SKM-1 treated with dmso at 0.1 percent for 144 hours (cell line): Measurements from ENCODE around the gene PCDHGB6.
"Not testable (repeated sequence)": the region's sequence is repeated elsewhere in the genome, so short reads cannot be mapped to it uniquely, and the experiment has no call there.

Source experiments
- DNase-seq: peaks from one replicate; lab custom pipeline; 2025; ENCODE audit not compliant: unreplicated experiment; lab: John Stamatoyannopoulos, UW

The PCDHGB6 gene

GRCh38 chr5:141388661-141389060 lies 19.2 kb upstream of the PCDHGB6 start:
- DNase-seq = no peak

- DNase-seq = no peak
These were observed 18.4 kb upstream of the PCDHGB6 start for GRCh38 chr5:141389153-141390042.

GRCh38 chr5:141392429-141393198 lies 15.2 kb upstream of the PCDHGB6 start, which contains the start of gene PCDHGA8:
TSS of gene PCDHGA8 (plus strand) at chr5:141392633. CDS start at chr5:141392814, 181 bp downstream.
- no peak for DNase-seq

GRCh38 chr5:141393267-141393666 lies 14.6 kb upstream of the PCDHGB6 start:
- DNase-seq = no peak

- not testable (repeated sequence) for DNase-seq
These were observed 13.2 kb upstream of the PCDHGB6 start for GRCh38 chr5:141394401-141395187.

DNA sequence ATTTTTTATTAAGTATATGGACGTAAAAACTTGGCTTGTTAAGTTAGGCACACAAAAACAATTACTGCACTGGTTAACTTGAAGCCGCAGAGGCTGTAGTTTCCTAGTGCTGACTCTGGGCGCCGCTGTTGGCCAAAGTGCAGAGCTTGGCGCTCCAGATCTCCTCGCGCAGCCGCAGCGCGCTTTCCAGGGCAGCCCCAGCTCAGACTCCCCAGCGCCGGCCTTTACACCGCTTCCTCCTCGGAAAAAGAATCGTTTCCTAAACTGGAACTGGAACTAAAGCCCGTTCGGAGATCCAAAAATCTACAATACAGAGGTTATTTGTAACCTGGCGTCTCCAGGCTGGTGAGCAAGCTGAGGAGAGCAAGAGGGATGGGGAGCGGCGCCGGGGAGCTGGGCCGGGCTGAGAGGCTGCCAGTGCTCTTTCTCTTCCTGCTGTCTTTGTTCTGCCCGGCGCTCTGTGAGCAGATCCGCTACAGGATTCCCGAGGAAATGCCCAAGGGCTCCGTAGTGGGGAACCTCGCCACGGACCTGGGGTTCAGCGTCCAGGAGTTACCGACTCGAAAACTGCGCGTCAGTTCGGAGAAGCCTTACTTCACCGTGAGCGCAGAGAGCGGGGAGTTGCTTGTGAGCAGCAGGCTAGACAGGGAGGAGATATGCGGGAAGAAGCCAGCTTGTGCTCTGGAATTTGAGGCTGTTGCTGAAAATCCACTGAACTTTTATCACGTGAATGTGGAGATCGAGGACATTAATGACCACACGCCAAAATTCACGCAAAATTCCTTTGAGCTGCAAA lies 9.9 kb upstream of the PCDHGB6 start, which contains the start of gene PCDHGB5:
Gene PCDHGB5, plus strand, starts transcription at position 192 of the 796 bp plus-strand sequence. Its CDS starts 181 bp downstream, at position 373.
- peak; percentile 14 for DNase-seq

DNA sequence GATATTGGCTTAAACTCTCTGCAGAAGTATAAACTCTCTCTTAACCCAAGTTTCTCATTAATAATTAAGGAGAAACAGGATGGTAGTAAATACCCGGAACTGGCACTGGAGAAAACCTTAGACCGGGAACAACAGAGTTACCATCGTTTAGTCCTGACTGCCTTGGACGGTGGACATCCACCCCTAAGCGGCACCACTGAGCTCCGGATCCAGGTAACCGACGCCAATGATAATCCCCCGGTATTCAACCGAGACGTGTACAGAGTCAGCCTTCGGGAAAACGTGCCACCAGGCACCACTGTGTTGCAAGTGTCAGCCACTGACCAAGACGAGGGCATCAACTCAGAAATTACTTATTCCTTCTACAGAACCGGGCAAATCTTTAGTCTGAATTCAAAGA lies 9.2 kb upstream of the PCDHGB6 start:
- no peak for DNase-seq

GRCh38 chr5:141399555-141400258 lies 8.1 kb upstream of the PCDHGB6 start:
- no peak for DNase-seq

DNA sequence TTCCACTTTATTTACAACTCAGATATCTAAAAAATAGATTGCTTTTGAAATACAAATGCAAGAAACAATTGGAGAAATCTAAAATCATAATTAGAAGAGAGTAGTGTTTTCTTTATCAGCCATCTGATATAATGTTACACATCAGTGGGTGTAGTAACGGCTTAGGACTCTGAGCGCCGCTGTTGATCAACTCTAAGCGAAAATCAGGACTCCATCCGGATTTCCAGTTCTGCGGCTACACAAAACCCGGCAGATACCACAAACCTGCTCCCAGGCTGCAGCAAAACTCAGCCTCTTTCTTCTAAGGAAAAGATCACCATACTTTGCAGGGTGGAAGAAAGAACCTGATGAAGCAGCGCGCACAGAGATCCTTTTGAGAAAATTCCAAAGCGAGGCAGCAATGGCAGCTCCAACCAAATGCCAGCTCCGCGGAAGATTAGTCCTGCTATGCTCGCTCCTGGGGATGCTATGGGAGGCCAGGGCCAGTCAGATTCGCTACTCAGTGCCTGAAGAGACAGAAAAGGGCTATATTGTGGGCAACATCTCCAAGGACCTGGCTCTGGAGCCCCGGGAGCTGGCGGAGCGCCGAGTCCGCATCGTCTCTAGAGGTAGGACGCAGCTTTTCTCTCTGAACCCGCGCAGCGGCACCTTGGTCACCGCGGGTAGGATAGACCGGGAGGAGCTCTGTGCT lies 5.1 kb upstream of the PCDHGB6 start, which contains the start of gene PCDHGA9:
Gene PCDHGA9, plus strand, starts transcription at position 226 of the 691 bp plus-strand sequence. Its CDS starts 175 bp downstream, at position 401.
- no peak for DNase-seq

- no peak for DNase-seq
These were observed 4.4 kb upstream of the PCDHGB6 start for GRCh38 chr5:141403387-141403786.

DNA sequence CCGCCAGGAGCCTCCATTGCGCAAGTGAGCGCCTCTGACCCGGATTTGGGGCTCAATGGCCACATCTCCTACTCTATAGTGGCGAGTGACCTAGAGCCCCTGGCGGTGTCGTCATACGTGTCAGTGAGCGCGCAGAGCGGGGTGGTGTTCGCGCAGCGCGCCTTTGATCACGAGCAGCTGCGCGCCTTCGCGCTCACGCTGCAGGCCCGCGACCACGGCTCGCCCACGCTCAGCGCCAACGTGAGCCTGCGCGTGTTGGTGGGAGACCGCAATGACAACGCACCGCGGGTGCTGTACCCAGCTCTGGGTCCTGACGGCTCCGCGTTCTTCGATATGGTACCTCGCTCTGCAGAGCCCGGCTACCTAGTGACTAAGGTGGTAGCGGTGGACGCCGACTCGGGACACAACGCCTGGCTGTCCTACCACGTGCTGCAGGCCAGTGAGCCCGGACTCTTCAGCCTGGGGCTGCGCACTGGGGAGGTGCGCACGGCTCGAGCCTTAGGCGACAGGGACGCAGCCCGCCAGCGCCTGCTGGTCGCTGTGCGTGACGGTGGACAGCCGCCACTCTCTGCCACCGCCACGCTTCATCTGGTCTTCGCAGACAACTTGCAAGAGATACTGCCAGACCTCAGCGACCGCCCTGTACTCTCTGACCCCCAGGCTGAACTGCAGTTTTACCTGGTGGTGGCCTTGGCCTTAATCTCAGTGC lies 1.9 kb downstream of the PCDHGB6 start:
- no peak for DNase-seq

- no peak for DNase-seq
These were observed 3.8 kb downstream of the PCDHGB6 start for GRCh38 chr5:141411575-141411974.

DNA sequence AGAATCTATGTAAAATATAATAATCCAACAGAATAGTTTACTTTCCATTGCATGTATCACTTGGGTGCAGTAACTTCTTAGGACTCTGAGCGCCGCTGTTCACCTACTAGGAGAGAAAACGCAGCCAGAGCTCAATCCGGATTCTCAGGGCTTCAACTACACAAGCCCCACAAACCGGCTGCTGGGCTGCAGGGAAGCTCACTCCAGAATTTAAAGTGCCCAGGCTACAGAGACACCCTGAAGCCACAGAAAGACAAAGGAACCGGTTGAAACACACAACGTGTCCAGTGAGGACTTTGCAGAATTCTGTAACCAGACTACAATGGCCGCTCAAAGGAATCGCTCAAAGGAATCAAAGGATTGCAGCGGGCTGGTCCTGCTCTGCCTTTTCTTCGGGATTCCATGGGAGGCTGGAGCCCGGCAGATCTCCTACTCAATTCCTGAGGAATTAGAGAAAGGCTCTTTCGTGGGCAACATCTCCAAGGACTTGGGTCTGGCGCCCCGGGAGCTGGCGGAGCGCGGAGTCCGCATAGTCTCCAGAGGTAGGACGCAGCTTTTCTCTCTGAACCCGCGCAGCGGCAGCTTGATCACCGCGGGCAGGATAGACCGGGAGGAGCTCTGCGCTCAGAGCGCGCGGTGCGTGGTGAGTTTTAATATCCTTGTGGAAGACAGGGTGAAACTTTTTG lies 5.2 kb downstream of the PCDHGB6 start, which contains the start of gene PCDHGA10:
Gene PCDHGA10, plus strand, starts transcription at position 134 of the 686 bp plus-strand sequence. Its CDS starts 189 bp downstream, at position 323.
- peak; percentile 75 for DNase-seq

- DNase-seq = no peak
These were observed 5.8 kb downstream of the PCDHGB6 start for GRCh38 chr5:141413540-141414069.

- not testable (repeated sequence) for DNase-seq
These were observed 6.9 kb downstream of the PCDHGB6 start for GRCh38 chr5:141414548-141415274.

DNA sequence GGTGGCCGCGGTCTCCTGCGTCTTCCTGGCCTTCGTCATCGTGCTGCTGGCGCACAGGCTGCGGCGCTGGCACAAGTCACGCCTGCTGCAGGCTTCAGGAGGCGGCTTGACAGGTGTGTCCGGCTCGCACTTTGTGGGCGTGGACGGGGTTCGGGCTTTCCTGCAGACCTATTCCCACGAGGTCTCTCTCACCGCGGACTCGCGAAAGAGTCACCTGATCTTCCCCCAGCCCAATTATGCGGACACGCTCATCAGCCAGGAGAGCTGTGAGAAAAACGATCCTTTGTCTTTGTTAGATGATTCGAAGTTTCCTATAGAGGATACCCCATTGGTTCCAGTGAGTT lies 7.4 kb downstream of the PCDHGB6 start:
- DNase-seq = not testable (repeated sequence)
